Fibroblast of villous mesenchyme (primary cell): ENCODE results near the gene CRLF1. TPM values are rescaled to one million over a fixed set of nuclear protein-coding genes. Genes with fewer than 3 reads are reported as not detected.
A peak's percentile ranks its signal among the peaks of the same experiment; 100 is the strongest.

Experiments
- DNase-seq: peaks from one replicate; pipeline ENCODE4 v3.0.0-alpha.2; 2010; ENCODE audit warnings: low read depth
- H3K4me3 ChIP-seq: 2 replicates; pipeline ENCODE4 v1.5.1; 2011; ENCODE audit warnings: low read depth, mild to moderate bottlenecking, low read length
- total RNA-seq: library from RNA; depleted of rRNA; stranded (reverse); fragments of >200 nt; gene quantifications from 2 replicates; pipeline ENCODE4 v1.2.3, GENCODE V29; 2012
- TF ChIP-seq, protein P1 (sequence below): IDR thresholded peaks from 2 replicates; pipeline ENCODE4 v1.5.1; 2012; ENCODE audit warnings: low read depth, mild to moderate bottlenecking, low read length; ENCODE audit not compliant: insufficient read depth

Gene CRLF1
- total RNA-seq, 1 donor = not detected

DNA sequence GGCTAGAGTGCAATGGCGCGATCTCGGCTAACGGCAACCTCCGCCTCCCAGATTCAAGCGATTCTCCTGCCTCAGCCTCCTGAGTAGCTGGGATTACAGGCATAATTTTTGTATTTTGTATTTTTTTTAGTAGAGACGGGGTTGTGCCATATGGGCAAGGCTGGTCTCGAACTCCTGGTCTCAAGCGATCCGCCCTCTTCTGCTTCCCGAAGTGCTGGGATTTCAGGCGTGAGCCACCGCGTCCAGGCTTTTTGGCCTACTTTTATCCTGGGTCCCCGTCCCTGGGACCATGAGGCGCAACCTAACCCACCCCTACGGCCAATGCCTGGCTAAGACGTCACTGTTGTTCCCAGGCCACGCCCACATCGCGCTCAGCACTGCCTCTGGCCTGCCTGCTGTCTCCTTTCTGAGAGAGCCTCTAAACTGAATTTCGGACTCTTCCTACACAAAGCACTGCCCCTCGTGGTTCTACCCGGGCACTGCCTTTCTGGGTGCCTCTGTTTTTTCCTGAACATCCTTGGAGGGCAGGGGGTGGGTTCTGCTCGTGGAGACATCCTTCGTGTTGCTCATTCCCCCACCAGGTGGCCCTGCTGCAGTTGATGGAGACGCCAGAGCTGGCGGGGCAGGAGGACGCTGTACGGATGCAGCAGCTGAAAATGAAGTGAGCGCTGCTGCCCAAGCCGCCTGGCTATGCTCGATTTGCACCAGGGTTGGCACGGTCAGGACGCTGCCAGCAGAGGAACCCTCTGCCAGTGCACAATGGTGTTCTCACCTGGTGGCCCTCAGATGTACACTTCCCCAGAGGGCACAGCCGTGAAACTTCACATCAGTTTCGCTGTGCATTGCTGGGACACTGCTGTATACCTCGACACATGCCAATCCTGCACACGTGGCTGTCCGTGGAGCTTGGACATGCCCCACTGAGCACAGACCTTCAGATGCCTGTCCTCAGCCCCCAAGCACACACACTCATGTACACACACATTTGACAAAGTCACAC is 16.0 kb downstream of the CRLF1 start:
- DNase-seq = peak; percentile 45
- H3K4me3 ChIP-seq = peak overlapping the region; percentile 73
- TF ChIP-seq, protein P1, sequence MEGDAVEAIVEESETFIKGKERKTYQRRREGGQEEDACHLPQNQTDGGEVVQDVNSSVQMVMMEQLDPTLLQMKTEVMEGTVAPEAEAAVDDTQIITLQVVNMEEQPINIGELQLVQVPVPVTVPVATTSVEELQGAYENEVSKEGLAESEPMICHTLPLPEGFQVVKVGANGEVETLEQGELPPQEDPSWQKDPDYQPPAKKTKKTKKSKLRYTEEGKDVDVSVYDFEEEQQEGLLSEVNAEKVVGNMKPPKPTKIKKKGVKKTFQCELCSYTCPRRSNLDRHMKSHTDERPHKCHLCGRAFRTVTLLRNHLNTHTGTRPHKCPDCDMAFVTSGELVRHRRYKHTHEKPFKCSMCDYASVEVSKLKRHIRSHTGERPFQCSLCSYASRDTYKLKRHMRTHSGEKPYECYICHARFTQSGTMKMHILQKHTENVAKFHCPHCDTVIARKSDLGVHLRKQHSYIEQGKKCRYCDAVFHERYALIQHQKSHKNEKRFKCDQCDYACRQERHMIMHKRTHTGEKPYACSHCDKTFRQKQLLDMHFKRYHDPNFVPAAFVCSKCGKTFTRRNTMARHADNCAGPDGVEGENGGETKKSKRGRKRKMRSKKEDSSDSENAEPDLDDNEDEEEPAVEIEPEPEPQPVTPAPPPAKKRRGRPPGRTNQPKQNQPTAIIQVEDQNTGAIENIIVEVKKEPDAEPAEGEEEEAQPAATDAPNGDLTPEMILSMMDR = peak; percentile 26

GRCh38 chr19:18589380-18590272 is 17.0 kb downstream of the CRLF1 start:
- TF ChIP-seq, protein P1 = peak; percentile 26
- H3K4me3 ChIP-seq = peak overlapping the region; percentile 73
- DNase-seq = peak; percentile 65

- TF ChIP-seq, protein P1 = peak; percentile 79
- peak; percentile 75 for DNase-seq
- peak within 1 kb of the TSS; percentile 73 for H3K4me3 ChIP-seq
Measured at GRCh38 chr19:18588611-18589379, 17.8 kb downstream of the CRLF1 start, which contains the start of gene REX1BD. REX1BD (plus strand) TSS chr19:18588798; CDS start chr19:18588802, 4 bp downstream.

DNA sequence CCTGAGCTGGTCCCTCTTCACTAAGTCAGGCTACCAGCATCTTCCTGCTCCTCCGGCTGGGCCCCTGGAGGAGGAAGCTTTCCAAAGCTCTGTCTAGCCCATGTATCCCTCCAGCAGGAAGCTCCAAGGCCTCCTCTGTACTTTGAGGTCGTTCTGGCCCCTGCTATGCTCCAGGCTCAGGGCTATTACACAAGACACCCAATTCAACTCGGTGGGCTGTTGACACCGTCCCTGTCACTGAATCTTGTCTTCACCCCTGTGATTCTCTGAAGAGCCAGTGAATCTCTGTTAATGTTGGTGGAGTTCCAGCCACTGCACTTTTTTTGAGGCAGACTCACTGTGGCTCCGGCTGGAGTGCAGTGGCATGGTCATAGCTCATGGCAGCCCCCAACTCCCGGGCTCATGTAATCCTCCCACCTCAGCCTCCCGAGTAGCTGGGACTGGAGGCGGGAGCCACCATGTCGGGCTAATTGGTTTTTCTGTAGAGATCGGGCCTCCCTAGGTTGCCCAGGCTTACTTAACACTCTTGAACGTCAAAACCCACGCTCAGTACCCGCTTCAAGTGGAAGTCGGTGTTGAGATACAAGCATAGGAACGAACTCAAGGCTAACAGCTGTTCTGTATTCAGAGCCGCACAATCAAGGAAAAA is 18.5 kb downstream of the CRLF1 start:
- TF ChIP-seq, protein P1 = no peak
- no peak for DNase-seq
- peak overlapping the region; percentile 73 for H3K4me3 ChIP-seq

GRCh38 chr19:18587561-18587960 is 19.0 kb downstream of the CRLF1 start:
- DNase-seq = no peak
- TF ChIP-seq, protein P1 = no peak
- H3K4me3 ChIP-seq = no peak overlapping the region
